ENCODE results near the gene GXYLT1.

- TF ChIP-seq CTCF (IDR thresholded peaks at IDR 0.05) (no peak), POLR2AphosphoS5 (IDR thresholded peaks at IDR 0.05) (no peak), EP300 (IDR thresholded peaks at IDR 0.05; ENCODE audit: low read depth) (no peak), POLR2A (IDR thresholded peaks at IDR 0.05) (no peak)
Observed at GRCh38 chr12:42162965-42163364, 18.3 kb upstream of the GXYLT1 start.
